Right lobe of liver (tissue), 6 donors: ENCODE measurements around the gene SYNPO. TPM values are rescaled to one million over a fixed set of nuclear protein-coding genes. Genes with fewer than 3 reads are reported as not detected.

Source experiments
- ATAC-seq, 4 donors: fragments of 200-7000 bp; cut with Tn5 transposase; one replicate each; pipeline ENCODE4 v1.9.1; 2020; ENCODE audit warnings: mild to moderate bottlenecking in 4 of 4, moderate library complexity in 4 of 4
- DNase-seq, 3 donors: peaks; one replicate each; pipeline ENCODE4 v3.0.0-alpha.2; 2020
- H3K27ac ChIP-seq, 3 donors: fragments of 200-600 bp; one replicate each; pipeline ENCODE4 v1.8.0; 2022
- H3K27me3 ChIP-seq, 2 donors: fragments of 200-600 bp; one replicate each; pipeline ENCODE4 v1.8.0; 2022
- H3K36me3 ChIP-seq, 4 donors: fragments of 200-600 bp; sonication (generic) in 1 of 4; one replicate each; pipeline versions ENCODE4 v1.5.1 to v1.8.0; 2017 to 2022; ENCODE audit warnings: control low read depth in 1 of 4
- H3K4me1 ChIP-seq, 4 donors: fragments of 200-600 bp; sonication (generic) in 1 of 4; one replicate each; pipeline versions ENCODE4 v1.5.1 to v1.8.0; 2017 to 2022; ENCODE audit warnings: control low read depth in 1 of 4
- H3K4me3 ChIP-seq, 3 donors: fragments of 200-600 bp; one replicate each; pipeline ENCODE4 v1.8.0; 2022
- H3K9me3 ChIP-seq, 4 donors: fragments of 200-600 bp; sonication (generic) in 1 of 4; one replicate each; pipeline versions ENCODE4 v1.5.1 to v1.8.0; 2017 to 2022; ENCODE audit warnings: control low read depth in 1 of 4
- POLR2A ChIP-seq: fragments of 450-650 bp; IDR thresholded peaks from one replicate; pipeline ENCODE4 v1.6.1; 2017; ENCODE audit warnings: antibody characterized with exemption, mild to moderate bottlenecking
- WGBS: methylation state at CpG from one replicate; pipeline ENCODE4 v1.1.6; 2018; ENCODE audit warnings: low coverage, low lambda C conversion rate; ENCODE audit not compliant: insufficient coverage; ENCODE audit errors: missing lambda C conversion rate; 5-methylcytosine and 5-hydroxymethylcytosine counted together
- intact Hi-C, 2 donors: fragments of 100-400 bp; cut with DNase I; formaldehyde crosslinking; loops; one replicate each; pipeline versions ENCODE4 v1.11.2 to v1.14.1; 2022
- total RNA-seq, 6 experiments: library from RNA; depleted of rRNA in 2 of 6; stranded (reverse); fragments of >200 nt in 2 of 6; fragmentation: NEBNext Ultra II Directional in 3 of 6; extraction: Animal tissue kit (Norgen Biotek cat#: 25700) in 3 of 6; gene quantifications; one replicate each; pipeline versions ENCODE4 v1.1.0 to v1.2.4, GENCODE V29; 2016 to 2023
- TF ChIP-seq, protein P1 (sequence below), 4 donors: fragments of 200-600 bp in 3 of 4; fragments of 450-650 bp in 1 of 4; IDR thresholded peaks; one replicate each; pipeline versions ENCODE4 v1.5.1 to v1.8.0; 2016 to 2022; ENCODE audit warnings: antibody characterized with exemption in 4 of 4, mild to moderate bottlenecking in 2 of 4
- donor health status: DM: no; HTN: yes; CAD: no.
- donor health status: DM: no; HTN: no; CAD: no.
- donor health status: DM: no; HTN: no; CAD: no.
- donor health status: DM: no; HTN: yes; CAD: no.
- donor health status: DM: no; HTN: yes; CAD: no.

SYNPO gene
- total RNA-seq, 6 experiments from 2014 or later: 23.4 to 51.8 (median 35.6) TPM

DNA sequence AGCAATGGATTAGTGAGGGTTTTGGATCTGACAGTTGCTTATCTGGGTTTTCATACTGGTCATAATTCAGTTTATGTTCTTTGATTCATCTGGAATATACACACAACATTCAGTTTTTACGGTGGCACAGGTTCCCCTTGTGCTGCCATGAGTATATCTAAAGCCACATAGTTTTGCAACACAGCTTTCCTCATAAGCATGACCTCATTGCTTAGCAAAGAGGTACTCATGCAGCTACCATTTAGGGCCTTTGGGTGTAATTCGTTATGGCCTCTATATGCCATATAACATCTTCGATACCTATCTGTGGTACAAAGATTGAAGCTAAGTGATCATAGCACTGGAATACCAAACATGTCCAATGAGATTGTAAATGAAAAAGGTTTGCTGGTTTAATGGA lies 63.3 kb downstream of the SYNPO start:
- whole genome bisulfite sequencing: 63% methylated on average over 3 of the region's 3 CpGs
- Histone ChIP-seq H3K4me1 (peaks cover 0 to 14% (median 4%) of the 10 kb centered on the region in 4 donors), H3K27ac (no peak overlapping the region), H3K27me3 (no peaks in the 10 kb centered on the region), H3K36me3 (peaks cover 0 to 9% (median 4%) of the 10 kb centered on the region in 4 donors), H3K4me3 (no peak overlapping the region), H3K9me3 (no peaks in the 10 kb centered on the region)
- TF ChIP-seq, protein P1, sequence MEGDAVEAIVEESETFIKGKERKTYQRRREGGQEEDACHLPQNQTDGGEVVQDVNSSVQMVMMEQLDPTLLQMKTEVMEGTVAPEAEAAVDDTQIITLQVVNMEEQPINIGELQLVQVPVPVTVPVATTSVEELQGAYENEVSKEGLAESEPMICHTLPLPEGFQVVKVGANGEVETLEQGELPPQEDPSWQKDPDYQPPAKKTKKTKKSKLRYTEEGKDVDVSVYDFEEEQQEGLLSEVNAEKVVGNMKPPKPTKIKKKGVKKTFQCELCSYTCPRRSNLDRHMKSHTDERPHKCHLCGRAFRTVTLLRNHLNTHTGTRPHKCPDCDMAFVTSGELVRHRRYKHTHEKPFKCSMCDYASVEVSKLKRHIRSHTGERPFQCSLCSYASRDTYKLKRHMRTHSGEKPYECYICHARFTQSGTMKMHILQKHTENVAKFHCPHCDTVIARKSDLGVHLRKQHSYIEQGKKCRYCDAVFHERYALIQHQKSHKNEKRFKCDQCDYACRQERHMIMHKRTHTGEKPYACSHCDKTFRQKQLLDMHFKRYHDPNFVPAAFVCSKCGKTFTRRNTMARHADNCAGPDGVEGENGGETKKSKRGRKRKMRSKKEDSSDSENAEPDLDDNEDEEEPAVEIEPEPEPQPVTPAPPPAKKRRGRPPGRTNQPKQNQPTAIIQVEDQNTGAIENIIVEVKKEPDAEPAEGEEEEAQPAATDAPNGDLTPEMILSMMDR (IDR thresholded peaks at IDR 0.05): no peak
- no peak for TF ChIP-seq POLR2A
- no peak for ATAC-seq
- DNase-seq: no peak
- intact Hi-C loops: no loop called here

DNA sequence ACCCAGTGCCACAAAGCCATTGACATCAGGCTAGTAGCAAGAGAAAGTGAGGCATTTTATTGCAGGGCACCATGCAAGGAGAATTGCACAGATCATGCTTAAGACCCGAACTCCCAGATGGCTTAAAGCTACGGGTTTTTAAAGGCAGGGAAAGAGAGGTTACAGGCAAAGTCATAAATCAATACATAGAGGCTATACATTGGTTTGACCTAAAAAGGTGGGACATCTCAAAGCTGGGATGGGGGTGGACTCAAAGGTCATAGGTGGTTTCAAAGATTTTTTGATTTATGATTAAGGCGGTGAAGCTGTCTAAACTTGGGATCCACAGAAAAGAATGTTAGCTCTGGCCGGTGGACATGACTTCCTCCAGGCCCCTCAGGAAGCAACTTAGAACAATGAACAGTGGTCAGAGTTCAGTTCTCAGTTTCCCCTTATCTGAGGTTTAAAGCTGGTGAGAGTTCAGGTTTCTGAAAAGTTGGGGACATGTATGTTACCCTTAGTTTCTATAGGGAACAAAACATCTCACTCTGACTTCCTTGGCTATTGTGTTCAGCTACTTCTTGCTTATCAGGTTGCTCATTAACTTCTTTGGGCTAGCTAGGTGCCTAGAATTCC lies 66.4 kb downstream of the SYNPO start:
- intact Hi-C loops: no loop called here
- WGBS: 71% methylated on average over 3 of the region's 4 CpGs
- Histone ChIP-seq H3K27me3 (no peaks in the 10 kb centered on the region), H3K4me3 (no peak overlapping the region), H3K9me3 (no peaks in the 10 kb centered on the region), H3K4me1 (no peaks in the 10 kb centered on the region), H3K36me3 (peaks cover 3 to 36% (median 17%) of the 10 kb centered on the region in 4 donors), H3K27ac (no peak overlapping the region)
- no peak for TF ChIP-seq POLR2A
- TF ChIP-seq, protein P1 (IDR thresholded peaks at IDR 0.05): no peak
- no peak for DNase-seq
- no peak for ATAC-seq

Other genes starting within 250 kb of the SYNPO start
- gene CD74, start 227.8 kb upstream of the SYNPO start, total RNA-seq: 100 to 1,000 TPM in 5 of 6 experiments, 10 to 100 TPM in 1; 68.4 to 549 (median 211) TPM
- gene RPS14, start 190.9 kb upstream of the SYNPO start, total RNA-seq: 100 to 1,000 TPM; 573 to 800 (median 663) TPM
- 10 to 100 TPM; 38.1 to 97.5 (median 76.0) TPM for gene NDST1, start 132.5 kb upstream of the SYNPO start, total RNA-seq
- gene MYOZ3, start 20.6 kb downstream of the SYNPO start, total RNA-seq: under 1 TPM in 3 of 6 experiments, not detected in 3; 0.09 to 0.25 (median 0.12) TPM
- gene RBM22, start 60.4 kb downstream of the SYNPO start, total RNA-seq: 10 to 100 TPM; 12.3 to 19.4 (median 17.7) TPM
- 10 to 100 TPM; 25.2 to 30.5 (median 27.6) TPM for gene DCTN4, start 118.4 kb downstream of the SYNPO start, total RNA-seq
- gene SMIM3, start 138.1 kb downstream of the SYNPO start, total RNA-seq: 1 to 10 TPM; 1.3 to 8.7 (median 3.6) TPM
- gene IRGM, start 205.9 kb downstream of the SYNPO start, total RNA-seq: not detected